GM10847 (cell line): ENCODE measurements around the gene FHL2.

Source experiments
- POLR2A ChIP-seq: IDR thresholded peaks from 2 replicates; pipeline ENCODE4 v1.6.1; 2011; ENCODE audit not compliant: insufficient read length; ENCODE audit errors: extremely low read depth

Gene FHL2

DNA sequence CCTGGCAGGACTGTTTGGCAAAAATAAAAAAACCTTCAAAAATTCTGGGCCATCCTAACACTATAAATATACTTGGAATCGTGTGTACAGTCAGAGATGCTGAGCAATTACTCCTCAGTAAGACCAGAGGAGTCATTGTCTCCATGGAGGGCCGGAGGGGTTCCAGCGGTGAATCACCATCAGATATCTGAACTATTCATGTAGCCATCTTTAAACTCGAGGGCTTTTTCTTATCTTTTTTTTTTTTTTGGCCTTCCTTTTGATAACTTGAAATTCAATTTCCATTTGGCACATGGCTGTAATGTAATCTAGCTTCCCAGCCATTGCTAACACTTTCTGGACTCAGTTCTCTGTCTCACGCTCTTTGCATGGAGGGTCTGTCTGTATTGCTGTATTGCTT is 7.4 kb upstream of the FHL2 start:
- no peak for TF ChIP-seq POLR2A

GRCh38 chr2:105405291-105405690 is 6.4 kb upstream of the FHL2 start:
- TF ChIP-seq POLR2A, result no peak

DNA sequence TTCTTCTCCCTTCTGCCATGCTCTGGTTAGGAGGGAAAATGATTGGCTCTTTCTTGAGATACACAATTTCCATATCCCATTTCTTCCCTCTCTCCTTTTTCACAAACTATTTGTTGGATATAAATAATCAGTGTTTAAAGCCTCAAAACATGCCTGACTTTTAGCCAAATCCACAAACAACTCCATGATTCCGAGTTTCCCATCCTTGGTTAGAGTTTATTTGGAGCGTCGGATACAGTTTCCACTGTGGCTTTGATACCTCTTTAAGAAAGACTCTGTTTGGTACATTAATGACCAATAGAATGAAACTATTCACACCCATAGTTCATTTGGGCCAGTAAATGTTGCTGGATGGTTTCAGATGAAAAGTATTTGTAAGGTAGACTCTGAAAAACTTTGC is 5.9 kb upstream of the FHL2 start:
- TF ChIP-seq POLR2A, result no peak

DNA sequence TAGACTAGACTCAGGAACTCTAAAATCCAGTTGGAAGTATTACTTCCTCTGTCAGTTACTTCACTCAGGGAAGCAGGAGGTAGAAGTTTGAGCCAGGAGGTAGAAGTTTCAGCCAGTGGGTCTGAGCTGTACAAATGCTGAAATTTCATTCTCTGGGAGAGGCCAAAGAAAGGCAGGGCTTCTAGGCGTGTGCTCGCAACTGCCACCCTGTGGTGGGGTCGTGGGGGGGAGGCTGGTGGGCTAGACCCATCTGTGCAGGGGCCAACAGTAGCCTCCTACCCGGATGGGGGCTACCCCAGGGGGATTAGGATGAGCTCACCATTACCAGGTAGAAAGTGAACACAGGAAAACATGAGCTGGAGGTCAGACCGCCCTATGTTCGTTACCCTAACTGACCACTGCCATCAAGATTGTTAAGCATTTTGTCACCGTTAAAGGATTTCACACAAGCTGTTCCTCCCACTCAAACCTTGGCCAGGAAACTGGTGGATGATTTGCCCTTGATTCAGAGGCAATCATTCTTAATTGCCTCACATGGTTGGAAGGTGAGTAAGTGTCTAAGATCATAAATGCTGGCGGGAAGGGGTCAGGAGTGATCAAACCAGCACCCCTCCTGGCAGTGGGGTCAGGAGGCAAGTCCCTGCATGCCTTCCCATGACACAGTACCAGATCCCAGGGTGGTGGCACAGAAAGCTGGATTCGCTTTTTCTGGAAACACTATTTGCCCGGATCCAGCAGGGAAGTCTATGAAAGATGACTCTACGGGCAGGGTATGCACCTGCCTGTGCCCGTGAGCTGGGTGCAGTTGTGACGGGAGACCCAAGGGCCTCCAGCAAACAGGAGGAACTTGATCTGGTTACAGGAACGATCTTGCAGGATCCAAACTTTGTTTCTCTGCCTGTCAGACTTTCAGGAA is 5.2 kb upstream of the FHL2 start:
- TF ChIP-seq POLR2A, result no peak

DNA sequence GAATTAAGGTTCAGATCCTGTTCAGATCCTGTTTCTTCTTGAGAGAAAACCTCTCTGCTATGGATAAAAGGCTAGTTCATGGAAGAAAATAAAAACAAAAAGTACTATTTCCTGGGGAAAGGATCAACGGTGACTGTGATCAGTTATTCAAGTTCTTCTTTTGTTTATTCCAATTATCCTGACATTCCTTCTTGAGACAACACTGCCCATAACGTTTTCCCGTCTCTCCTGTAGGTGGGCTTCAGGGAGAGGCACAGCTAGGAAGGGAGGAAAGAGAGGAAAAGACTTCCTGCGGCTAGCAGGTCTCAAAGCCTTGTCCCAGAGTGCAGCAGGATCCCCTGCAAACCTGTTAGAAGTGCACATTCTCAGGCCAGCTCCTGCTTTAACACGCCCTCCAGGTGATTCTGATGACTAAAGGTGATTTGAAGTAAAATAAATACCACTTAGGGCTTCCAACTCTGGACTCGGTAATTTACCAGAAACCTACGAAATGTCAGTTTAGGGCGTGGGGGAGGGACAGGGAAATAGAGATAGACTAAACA is 4.5 kb upstream of the FHL2 start:
- TF ChIP-seq POLR2A, result no peak

DNA sequence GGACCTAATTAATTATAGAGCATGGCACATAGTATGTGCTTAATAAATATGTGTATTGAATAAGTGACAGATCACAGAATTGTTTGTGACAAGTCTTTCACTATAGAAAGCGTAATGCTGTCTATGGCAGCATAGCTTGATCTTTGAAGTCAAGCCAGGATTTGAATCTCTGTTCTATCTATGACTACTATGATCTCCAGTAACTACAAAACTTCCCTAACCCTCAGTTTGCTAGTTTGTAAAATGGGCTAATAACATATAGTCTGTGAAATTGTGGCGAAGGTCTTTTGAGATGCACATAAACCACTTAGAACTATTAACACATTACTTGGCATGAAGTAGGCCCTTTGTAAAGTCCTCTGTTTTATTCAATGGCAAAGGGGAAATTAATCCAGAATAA is 4.0 kb upstream of the FHL2 start:
- TF ChIP-seq POLR2A, result no peak

DNA sequence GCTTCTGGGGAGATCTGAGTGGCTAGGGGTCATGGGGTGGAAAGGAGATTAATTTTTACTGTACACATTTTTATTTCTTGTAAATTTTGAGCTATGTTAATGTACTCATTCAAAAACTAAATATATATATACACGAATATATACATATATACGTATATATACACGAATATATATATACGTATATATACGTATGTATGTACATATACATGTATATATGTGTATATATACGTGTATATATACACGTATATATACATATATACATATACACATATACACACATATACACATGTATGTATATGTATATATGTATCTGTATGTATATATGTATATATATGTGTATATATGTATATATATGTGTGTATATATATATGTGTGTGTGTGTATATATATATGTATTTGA is 3.0 kb upstream of the FHL2 start:
- no peak for TF ChIP-seq POLR2A

- no peak for TF ChIP-seq POLR2A
Observed at GRCh38 chr2:105400138-105400540, 1.3 kb upstream of the FHL2 start.

- no peak for TF ChIP-seq POLR2A
Observed at GRCh38 chr2:105399207-105399861, 483 bp upstream of the FHL2 start.

DNA sequence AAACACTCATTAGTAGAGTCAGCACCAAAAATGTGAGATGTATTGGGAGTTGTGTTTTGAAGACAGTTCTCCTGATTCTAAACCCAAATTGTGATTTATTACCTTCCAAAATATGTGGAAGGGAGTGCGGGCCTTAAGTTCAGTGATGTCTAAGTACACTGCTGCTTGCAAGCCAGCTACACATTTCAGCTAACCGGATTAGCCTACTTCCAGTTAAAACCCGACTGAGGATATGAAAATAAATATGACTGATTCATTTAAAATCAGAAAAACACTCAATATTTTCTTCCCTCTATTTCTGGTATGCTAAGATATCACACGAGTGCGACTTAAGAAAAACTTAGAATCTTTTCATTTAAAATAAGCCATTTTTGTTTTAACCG is 907 bp downstream of the FHL2 start:
- no peak for TF ChIP-seq POLR2A

- TF ChIP-seq POLR2A, result no peak
Observed at GRCh38 chr2:105397025-105397722, 1.7 kb downstream of the FHL2 start.

- no peak for TF ChIP-seq POLR2A
Observed at GRCh38 chr2:105396254-105397024, 2.4 kb downstream of the FHL2 start.

GRCh38 chr2:105395691-105396090 is 3.2 kb downstream of the FHL2 start:
- TF ChIP-seq POLR2A, result no peak

- TF ChIP-seq POLR2A, result no peak
Observed at GRCh38 chr2:105394951-105395611, 3.8 kb downstream of the FHL2 start.
